Measurements from ENCODE around the gene SPAG17. TPM values are rescaled to one million over a fixed set of nuclear protein-coding genes. Genes with fewer than 3 reads are reported as not detected.

SPAG17 gene
- total RNA-seq, 1 experiment from 2014 or later = not detected

GRCh38 chr1:118123116-118123839 is 61.8 kb downstream of the SPAG17 start:
- no peaks in the 10 kb centered on the region for H3K9me3 ChIP-seq (ENCODE audit: low read length)
- H3K27me3 ChIP-seq (ENCODE audit: low read length) = no peaks in the 10 kb centered on the region
- H3K9me2 ChIP-seq (replicated peaks; ENCODE audit: insufficient read depth, low read length) = no peaks in the 10 kb centered on the region
- no peak overlapping the region for H3K27ac ChIP-seq (ENCODE audit: low read length)
- no peaks in the 10 kb centered on the region for H3K4me1 ChIP-seq (ENCODE audit: low read length)
- no peak for DNase-seq
- H2AFZ ChIP-seq (ENCODE audit: low read length) = no peak overlapping the region
- H3K79me2 ChIP-seq (ENCODE audit: low read length) = no peaks in the 10 kb centered on the region
- no peaks in the 10 kb centered on the region for H3K36me3 ChIP-seq (ENCODE audit: insufficient read depth, low read length)
- no peaks in the 10 kb centered on the region for H4K20me1 ChIP-seq (ENCODE audit: insufficient read depth, low read depth, low read length)
- no peak overlapping the region for H3K4me3 ChIP-seq (ENCODE audit: low read length)
- no peak overlapping the region for H3K9ac ChIP-seq (ENCODE audit: low read length)
- H3K4me2 ChIP-seq (ENCODE audit: low read depth, low read length, poor library complexity, severe bottlenecking) = no peak overlapping the region

- Histone ChIP-seq H3K4me1 (ENCODE audit: low read length) (no peaks in the 10 kb centered on the region), H4K20me1 (ENCODE audit: insufficient read depth, low read depth, low read length) (no peaks in the 10 kb centered on the region), H3K9me2 (replicated peaks; ENCODE audit: insufficient read depth, low read length) (no peaks in the 10 kb centered on the region), H3K9me3 (ENCODE audit: low read length) (no peaks in the 10 kb centered on the region), H2AFZ (ENCODE audit: low read length) (no peak overlapping the region), H3K36me3 (ENCODE audit: insufficient read depth, low read length) (no peaks in the 10 kb centered on the region), H3K9ac (ENCODE audit: low read length) (no peak overlapping the region), H3K27ac (ENCODE audit: low read length) (no peak overlapping the region), H3K79me2 (ENCODE audit: low read length) (no peaks in the 10 kb centered on the region), H3K27me3 (ENCODE audit: low read length) (no peaks in the 10 kb centered on the region), H3K4me2 (ENCODE audit: low read depth, low read length, poor library complexity, severe bottlenecking) (no peak overlapping the region), H3K4me3 (ENCODE audit: low read length) (no peak overlapping the region)
- no peak for DNase-seq
Measured at GRCh38 chr1:118122234-118123004, 62.6 kb downstream of the SPAG17 start.

GRCh38 chr1:118118873-118119463 is 66.1 kb downstream of the SPAG17 start:
- no peak overlapping the region for H3K4me3 ChIP-seq (ENCODE audit: low read length)
- H3K4me1 ChIP-seq (ENCODE audit: low read length) = no peaks in the 10 kb centered on the region
- H4K20me1 ChIP-seq (ENCODE audit: insufficient read depth, low read depth, low read length) = no peaks in the 10 kb centered on the region
- no peak overlapping the region for H3K9ac ChIP-seq (ENCODE audit: low read length)
- no peaks in the 10 kb centered on the region for H3K27me3 ChIP-seq (ENCODE audit: low read length)
- no peaks in the 10 kb centered on the region for H3K9me3 ChIP-seq (ENCODE audit: low read length)
- DNase-seq = no peak
- no peak overlapping the region for H2AFZ ChIP-seq (ENCODE audit: low read length)
- no peak overlapping the region for H3K27ac ChIP-seq (ENCODE audit: low read length)
- no peaks in the 10 kb centered on the region for H3K36me3 ChIP-seq (ENCODE audit: insufficient read depth, low read length)
- H3K79me2 ChIP-seq (ENCODE audit: low read length) = no peaks in the 10 kb centered on the region
- H3K9me2 ChIP-seq (replicated peaks; ENCODE audit: insufficient read depth, low read length) = no peaks in the 10 kb centered on the region
- no peak overlapping the region for H3K4me2 ChIP-seq (ENCODE audit: low read depth, low read length, poor library complexity, severe bottlenecking)

- Histone ChIP-seq H3K4me1 (ENCODE audit: low read length) (no peaks in the 10 kb centered on the region), H3K9ac (ENCODE audit: low read length) (no peak overlapping the region), H3K4me2 (ENCODE audit: low read depth, low read length, poor library complexity, severe bottlenecking) (no peak overlapping the region), H3K79me2 (ENCODE audit: low read length) (no peaks in the 10 kb centered on the region), H2AFZ (ENCODE audit: low read length) (no peak overlapping the region), H3K27ac (ENCODE audit: low read length) (no peak overlapping the region), H3K9me3 (ENCODE audit: low read length) (no peaks in the 10 kb centered on the region), H3K4me3 (ENCODE audit: low read length) (no peak overlapping the region), H3K9me2 (replicated peaks; ENCODE audit: insufficient read depth, low read length) (no peaks in the 10 kb centered on the region), H3K27me3 (ENCODE audit: low read length) (no peaks in the 10 kb centered on the region), H3K36me3 (ENCODE audit: insufficient read depth, low read length) (no peaks in the 10 kb centered on the region), H4K20me1 (ENCODE audit: insufficient read depth, low read depth, low read length) (no peaks in the 10 kb centered on the region)
- no peak for DNase-seq
Measured at GRCh38 chr1:118118469-118118868, 66.6 kb downstream of the SPAG17 start.

GRCh38 chr1:118117521-118117920 is 67.5 kb downstream of the SPAG17 start:
- DNase-seq = no peak
- no peak overlapping the region for H3K9ac ChIP-seq (ENCODE audit: low read length)
- no peak overlapping the region for H3K4me3 ChIP-seq (ENCODE audit: low read length)
- no peaks in the 10 kb centered on the region for H3K4me1 ChIP-seq (ENCODE audit: low read length)
- H3K9me3 ChIP-seq (ENCODE audit: low read length) = no peaks in the 10 kb centered on the region
- H3K27me3 ChIP-seq (ENCODE audit: low read length) = no peaks in the 10 kb centered on the region
- H3K27ac ChIP-seq (ENCODE audit: low read length) = no peak overlapping the region
- no peaks in the 10 kb centered on the region for H3K36me3 ChIP-seq (ENCODE audit: insufficient read depth, low read length)
- no peaks in the 10 kb centered on the region for H3K9me2 ChIP-seq (replicated peaks; ENCODE audit: insufficient read depth, low read length)
- H2AFZ ChIP-seq (ENCODE audit: low read length) = no peak overlapping the region
- H3K4me2 ChIP-seq (ENCODE audit: low read depth, low read length, poor library complexity, severe bottlenecking) = no peak overlapping the region
- H3K79me2 ChIP-seq (ENCODE audit: low read length) = no peaks in the 10 kb centered on the region
- H4K20me1 ChIP-seq (ENCODE audit: insufficient read depth, low read depth, low read length) = no peaks in the 10 kb centered on the region

- Histone ChIP-seq H3K4me2 (ENCODE audit: low read depth, low read length, poor library complexity, severe bottlenecking) (no peak overlapping the region), H3K4me3 (ENCODE audit: low read length) (no peak overlapping the region), H3K27ac (ENCODE audit: low read length) (no peak overlapping the region), H3K27me3 (ENCODE audit: low read length) (no peaks in the 10 kb centered on the region), H3K4me1 (ENCODE audit: low read length) (no peaks in the 10 kb centered on the region), H4K20me1 (ENCODE audit: insufficient read depth, low read depth, low read length) (no peaks in the 10 kb centered on the region), H3K79me2 (ENCODE audit: low read length) (no peaks in the 10 kb centered on the region), H3K9me2 (replicated peaks; ENCODE audit: insufficient read depth, low read length) (no peaks in the 10 kb centered on the region), H3K9me3 (ENCODE audit: low read length) (no peaks in the 10 kb centered on the region), H3K36me3 (ENCODE audit: insufficient read depth, low read length) (no peaks in the 10 kb centered on the region), H2AFZ (ENCODE audit: low read length) (no peak overlapping the region), H3K9ac (ENCODE audit: low read length) (no peak overlapping the region)
- DNase-seq = no peak
Measured at GRCh38 chr1:118116909-118117308, 68.1 kb downstream of the SPAG17 start.

- H2AFZ ChIP-seq (ENCODE audit: low read length) = no peak overlapping the region
- no peak overlapping the region for H3K9ac ChIP-seq (ENCODE audit: low read length)
- no peak overlapping the region for H3K4me3 ChIP-seq (ENCODE audit: low read length)
- no peaks in the 10 kb centered on the region for H3K4me1 ChIP-seq (ENCODE audit: low read length)
- H3K27ac ChIP-seq (ENCODE audit: low read length) = no peak overlapping the region
- H4K20me1 ChIP-seq (ENCODE audit: insufficient read depth, low read depth, low read length) = no peaks in the 10 kb centered on the region
- no peak overlapping the region for H3K4me2 ChIP-seq (ENCODE audit: low read depth, low read length, poor library complexity, severe bottlenecking)
- H3K79me2 ChIP-seq (ENCODE audit: low read length) = no peaks in the 10 kb centered on the region
- no peaks in the 10 kb centered on the region for H3K27me3 ChIP-seq (ENCODE audit: low read length)
- no peaks in the 10 kb centered on the region for H3K36me3 ChIP-seq (ENCODE audit: insufficient read depth, low read length)
- DNase-seq = no peak
- H3K9me2 ChIP-seq (replicated peaks; ENCODE audit: insufficient read depth, low read length) = no peaks in the 10 kb centered on the region
- no peaks in the 10 kb centered on the region for H3K9me3 ChIP-seq (ENCODE audit: low read length)
Measured at GRCh38 chr1:118116401-118116800, 68.6 kb downstream of the SPAG17 start.

GRCh38 chr1:118115567-118116295 is 69.3 kb downstream of the SPAG17 start:
- Histone ChIP-seq H3K27me3 (ENCODE audit: low read length) (no peaks in the 10 kb centered on the region), H3K36me3 (ENCODE audit: insufficient read depth, low read length) (no peaks in the 10 kb centered on the region), H3K9me2 (replicated peaks; ENCODE audit: insufficient read depth, low read length) (no peaks in the 10 kb centered on the region), H3K9me3 (ENCODE audit: low read length) (no peaks in the 10 kb centered on the region), H3K27ac (ENCODE audit: low read length) (no peak overlapping the region), H4K20me1 (ENCODE audit: insufficient read depth, low read depth, low read length) (no peaks in the 10 kb centered on the region), H2AFZ (ENCODE audit: low read length) (no peak overlapping the region), H3K79me2 (ENCODE audit: low read length) (no peaks in the 10 kb centered on the region), H3K4me1 (ENCODE audit: low read length) (no peaks in the 10 kb centered on the region), H3K9ac (ENCODE audit: low read length) (no peak overlapping the region), H3K4me3 (ENCODE audit: low read length) (no peak overlapping the region), H3K4me2 (ENCODE audit: low read depth, low read length, poor library complexity, severe bottlenecking) (no peak overlapping the region)
- DNase-seq = no peak

Measured in Karpas-422 (cell line).